Suprapubic skin (tissue), 4 donors: Measurements from ENCODE around the gene FBLIM1. TPM values are rescaled to one million over a fixed set of nuclear protein-coding genes. Genes with fewer than 3 reads are reported as not detected.
A peak's percentile ranks its signal among the peaks of the same experiment; 100 is the strongest.

ENCODE experiments used
- DNase-seq, 2 donors: peaks; one replicate each; pipeline ENCODE4 v3.0.0-alpha.2; 2019; ENCODE audit warnings: low spot score in 2 of 2
- H3K27ac ChIP-seq: fragments of 200-600 bp; sonication (generic); one replicate; pipeline ENCODE4 v1.5.1; 2019
- H3K27me3 ChIP-seq: fragments of 200-600 bp; sonication (generic); one replicate; pipeline ENCODE4 v1.5.1; 2019
- H3K36me3 ChIP-seq: fragments of 200-600 bp; sonication (generic); one replicate; pipeline ENCODE4 v1.5.1; 2019
- H3K4me1 ChIP-seq: fragments of 200-600 bp; sonication (generic); one replicate; pipeline ENCODE4 v1.5.1; 2019
- H3K4me3 ChIP-seq: fragments of 200-600 bp; sonication (generic); one replicate; pipeline ENCODE4 v1.5.1; 2019; ENCODE audit warnings: mild to moderate bottlenecking
- H3K9me3 ChIP-seq: fragments of 200-600 bp; sonication (generic); one replicate; pipeline ENCODE4 v1.5.1; 2019
- POLR2A ChIP-seq, 2 donors: fragments of 450-650 bp; IDR thresholded peaks; one replicate each; pipeline ENCODE4 v1.6.1; 2017; ENCODE audit warnings: antibody characterized with exemption in 2 of 2, mild to moderate bottlenecking in 2 of 2, moderate library complexity in 2 of 2
- POLR2AphosphoS5 ChIP-seq, 3 donors: sonication (generic); formaldehyde crosslinking; IDR thresholded peaks; one replicate each; pipeline ENCODE4 v1.6.1; 2017; ENCODE audit warnings: antibody characterized with exemption in 3 of 3
- WGBS: methylation state at CpG from one replicate; pipeline ENCODE4 v1.1.5; 2018; 5-methylcytosine and 5-hydroxymethylcytosine counted together
- total RNA-seq, 4 donors: library from RNA; depleted of rRNA; stranded (reverse); fragments of >200 nt; gene quantifications; one replicate each; pipeline ENCODE4 v1.1.0, GENCODE V29; 2016
- TF ChIP-seq, protein P1 (sequence below), 2 donors: fragments of 200-600 bp in 1 of 2; fragments of 450-650 bp in 1 of 2; sonication (generic) in 1 of 2; IDR thresholded peaks; one replicate each; pipeline ENCODE4 v1.5.1; 2016 to 2019; ENCODE audit warnings: antibody characterized with exemption in 2 of 2, mild to moderate bottlenecking in 1 of 2, moderate library complexity in 1 of 2

The FBLIM1 gene
- total RNA-seq, 4 donors from 2014 or later = 24.7 to 43.0 (median 27.4) TPM

DNA sequence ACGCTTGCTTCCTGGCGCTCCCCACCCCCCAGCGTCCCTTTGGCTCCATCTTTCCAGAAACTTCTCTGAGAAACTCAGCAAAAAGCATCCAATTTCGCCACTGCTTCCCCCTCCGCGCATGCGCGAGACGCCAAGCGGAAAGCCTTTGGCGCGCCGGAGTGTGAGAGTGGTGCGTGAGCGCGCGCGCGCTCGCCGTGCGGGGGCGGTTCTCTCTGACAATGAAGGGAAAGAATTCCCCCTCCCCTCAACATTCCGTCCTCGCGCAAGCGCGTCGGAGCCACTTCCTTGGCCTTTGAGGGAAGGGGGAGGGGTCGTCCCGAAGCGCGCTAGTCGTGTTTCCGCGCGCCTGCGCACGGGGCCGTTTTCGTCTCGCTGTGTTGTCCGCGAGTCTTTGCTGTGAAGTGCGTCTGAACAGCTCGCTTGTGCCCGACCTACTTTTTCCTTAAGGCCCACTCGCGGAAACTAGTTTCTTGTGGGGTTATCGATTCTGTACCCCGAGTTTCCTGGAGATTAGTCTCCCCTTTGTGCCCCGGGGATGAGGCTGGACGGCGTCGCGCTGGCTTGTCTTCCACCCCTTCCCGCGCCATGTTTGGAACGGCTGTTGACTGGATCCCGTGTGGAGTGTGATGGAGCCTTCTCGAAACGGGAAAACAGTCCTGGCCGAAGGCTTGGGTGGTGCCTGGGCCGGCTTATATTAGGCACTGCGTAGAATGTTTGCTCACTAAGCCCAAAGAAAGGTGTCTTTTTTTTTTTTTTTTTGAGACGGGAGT, 77.3 kb downstream of the FBLIM1 start:
- WGBS = 3% methylated on average over 53 of the region's 66 CpGs

More for the DNA sequence above, 77.3 kb downstream of the FBLIM1 start:
- Histone ChIP-seq H3K27ac (peak overlapping the region; percentile 93), H3K27me3 (no peaks in the 10 kb centered on the region), H3K9me3 (no peaks in the 10 kb centered on the region), H3K4me1 (peaks cover 34% of the 10 kb centered on the region), H3K4me3 (peak overlapping the region; percentile 57), H3K36me3 (no peaks in the 10 kb centered on the region)
- DNase-seq = peak; percentile 99 to 100
- TF ChIP-seq, protein P1, sequence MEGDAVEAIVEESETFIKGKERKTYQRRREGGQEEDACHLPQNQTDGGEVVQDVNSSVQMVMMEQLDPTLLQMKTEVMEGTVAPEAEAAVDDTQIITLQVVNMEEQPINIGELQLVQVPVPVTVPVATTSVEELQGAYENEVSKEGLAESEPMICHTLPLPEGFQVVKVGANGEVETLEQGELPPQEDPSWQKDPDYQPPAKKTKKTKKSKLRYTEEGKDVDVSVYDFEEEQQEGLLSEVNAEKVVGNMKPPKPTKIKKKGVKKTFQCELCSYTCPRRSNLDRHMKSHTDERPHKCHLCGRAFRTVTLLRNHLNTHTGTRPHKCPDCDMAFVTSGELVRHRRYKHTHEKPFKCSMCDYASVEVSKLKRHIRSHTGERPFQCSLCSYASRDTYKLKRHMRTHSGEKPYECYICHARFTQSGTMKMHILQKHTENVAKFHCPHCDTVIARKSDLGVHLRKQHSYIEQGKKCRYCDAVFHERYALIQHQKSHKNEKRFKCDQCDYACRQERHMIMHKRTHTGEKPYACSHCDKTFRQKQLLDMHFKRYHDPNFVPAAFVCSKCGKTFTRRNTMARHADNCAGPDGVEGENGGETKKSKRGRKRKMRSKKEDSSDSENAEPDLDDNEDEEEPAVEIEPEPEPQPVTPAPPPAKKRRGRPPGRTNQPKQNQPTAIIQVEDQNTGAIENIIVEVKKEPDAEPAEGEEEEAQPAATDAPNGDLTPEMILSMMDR (IDR thresholded peaks at IDR 0.05) = no peak
- TF ChIP-seq POLR2AphosphoS5 (IDR thresholded peaks at IDR 0.05) (peak; percentile 10 to 95 (median 80)), POLR2A (IDR thresholded peaks at IDR 0.05) (peak; percentile 59 to 76)

Other genes starting within 250 kb of the FBLIM1 start
- gene CASP9, start 234.6 kb upstream of the FBLIM1 start, total RNA-seq = 10 to 100 TPM in 2 of 4 donors, 1 to 10 TPM in 2; 7.0 to 12.6 (median 9.7) TPM
- gene DNAJC16, start 231.9 kb upstream of the FBLIM1 start, total RNA-seq = 10 to 100 TPM; 17.2 to 24.8 (median 19.7) TPM
- gene AGMAT, start 173.7 kb upstream of the FBLIM1 start, total RNA-seq = under 1 TPM in 1 of 4 donors, not detected in 3; 0.72 TPM
- gene DDI2, start 141.3 kb upstream of the FBLIM1 start, total RNA-seq = 10 to 100 TPM; 33.2 to 90.0 (median 39.9) TPM
- gene PLEKHM2, start 74.5 kb upstream of the FBLIM1 start, total RNA-seq = 10 to 100 TPM; 51.3 to 61.6 (median 55.2) TPM
- gene SLC25A34, start 22.5 kb upstream of the FBLIM1 start, total RNA-seq = 1 to 10 TPM; 1.3 to 4.3 (median 2.4) TPM
- gene TMEM82, start 16.3 kb upstream of the FBLIM1 start, total RNA-seq = not detected
- 1 to 10 TPM in 2 of 4 donors, under 1 TPM in 2; 0.68 to 3.2 (median 1.3) TPM for gene UQCRHL, start 48.9 kb downstream of the FBLIM1 start, total RNA-seq
- gene SPEN, start 88.9 kb downstream of the FBLIM1 start, total RNA-seq = 10 to 100 TPM; 55.0 to 79.7 (median 63.8) TPM
- gene ZBTB17, start 217.3 kb downstream of the FBLIM1 start, total RNA-seq = 10 to 100 TPM; 27.2 to 44.4 (median 34.1) TPM
- not detected for gene SRARP, start 245.4 kb downstream of the FBLIM1 start, total RNA-seq